HG02870 (cell line): ENCODE results near the gene CALU.

Experiments
- ATAC-seq: cut with Tn5 transposase; IDR thresholded peaks from one replicate; pipeline ENCODE4 v1.9.1; 2021; ENCODE audit warnings: mild to moderate bottlenecking, moderate library complexity; ENCODE audit not compliant: unreplicated experiment

The CALU gene

GRCh38 chr7:128724743-128725142 lies 14.4 kb upstream of the CALU start:
- ATAC-seq = no peak

GRCh38 chr7:128725531-128725930 lies 13.6 kb upstream of the CALU start:
- ATAC-seq = no peak

GRCh38 chr7:128726059-128726736 lies 13.0 kb upstream of the CALU start:
- ATAC-seq = no peak

GRCh38 chr7:128726737-128727072 lies 12.5 kb upstream of the CALU start:
- no peak for ATAC-seq

GRCh38 chr7:128727239-128727638 lies 11.9 kb upstream of the CALU start:
- ATAC-seq = no peak

- ATAC-seq = no peak
Observed at GRCh38 chr7:128728598-128728997, 10.6 kb upstream of the CALU start.

GRCh38 chr7:128729494-128729893 lies 9.7 kb upstream of the CALU start:
- ATAC-seq = no peak

GRCh38 chr7:128731184-128731583 lies 8.0 kb upstream of the CALU start:
- ATAC-seq = no peak

GRCh38 chr7:128732521-128733277 lies 6.5 kb upstream of the CALU start:
- ATAC-seq = no peak

- ATAC-seq = no peak
Observed at GRCh38 chr7:128733278-128733645, 5.9 kb upstream of the CALU start.

- no peak for ATAC-seq
Observed at GRCh38 chr7:128734890-128735289, 4.3 kb upstream of the CALU start.

- no peak for ATAC-seq
Observed at GRCh38 chr7:128735436-128735835, 3.7 kb upstream of the CALU start.

GRCh38 chr7:128737441-128737840 lies 1.7 kb upstream of the CALU start:
- ATAC-seq = no peak

- no peak for ATAC-seq
Observed at GRCh38 chr7:128737867-128738385, 1.2 kb upstream of the CALU start.

- ATAC-seq = no peak
Observed at GRCh38 chr7:128738570-128739047, 550 bp upstream of the CALU start.

- no peak for ATAC-seq
Observed at GRCh38 chr7:128739990-128740682, 977 bp downstream of the CALU start.

GRCh38 chr7:128740996-128741395 lies 1.8 kb downstream of the CALU start:
- no peak for ATAC-seq

GRCh38 chr7:128741491-128741890 lies 2.3 kb downstream of the CALU start:
- no peak for ATAC-seq

- ATAC-seq = no peak
Observed at GRCh38 chr7:128742206-128742605, 3.0 kb downstream of the CALU start.

GRCh38 chr7:128743112-128743772 lies 4.1 kb downstream of the CALU start:
- ATAC-seq = no peak

GRCh38 chr7:128744366-128744905 lies 5.3 kb downstream of the CALU start:
- ATAC-seq = no peak
